Tibial nerve (tissue), 4 donors: ENCODE data around the gene MED16. TPM values are rescaled to one million over a fixed set of nuclear protein-coding genes. Genes with fewer than 3 reads are reported as not detected.

ENCODE experiments used
- DNase-seq, 2 donors: peaks; one replicate each; pipeline ENCODE4 v3.0.0-alpha.2; 2019; ENCODE audit warnings: low spot score in 2 of 2
- H3K27ac ChIP-seq, 4 donors: fragments of 200-600 bp; sonication (generic) in 3 of 4; one replicate each; pipeline ENCODE4 v1.5.1; 2017 to 2019; ENCODE audit warnings: mild to moderate bottlenecking in 1 of 4
- H3K27me3 ChIP-seq, 2 donors: fragments of 200-600 bp; sonication (generic) in 1 of 2; one replicate each; pipeline versions ENCODE4 v1.5.1 to v1.6.0; 2017 to 2019
- H3K36me3 ChIP-seq, 3 donors: fragments of 200-600 bp; sonication (generic); one replicate each; pipeline ENCODE4 v1.5.1; 2018 to 2019
- H3K4me1 ChIP-seq, 4 donors: fragments of 200-600 bp; sonication (generic) in 3 of 4; one replicate each; pipeline ENCODE4 v1.5.1; 2017 to 2019
- H3K4me3 ChIP-seq, 4 donors: fragments of 200-600 bp; sonication (generic) in 3 of 4; one replicate each; pipeline ENCODE4 v1.5.1; 2017 to 2019; ENCODE audit warnings: mild to moderate bottlenecking in 1 of 4, moderate library complexity in 1 of 4
- H3K9me3 ChIP-seq, 4 donors: fragments of 200-600 bp; sonication (generic) in 3 of 4; one replicate each; pipeline ENCODE4 v1.5.1; 2017 to 2019
- CTCF ChIP-seq, 5 experiments: fragments of 200-600 bp in 3 of 5; fragments of 450-650 bp in 2 of 5; sonication (generic) in 3 of 5; IDR thresholded peaks; one replicate each; pipeline ENCODE4 v1.5.1; 2016 to 2019; ENCODE audit warnings: antibody characterized with exemption in 5 of 5, mild to moderate bottlenecking in 3 of 5, moderate library complexity in 2 of 5
- EP300 ChIP-seq, 2 donors: sonication (generic); formaldehyde crosslinking; IDR thresholded peaks; one replicate each; pipeline ENCODE4 v1.6.1; 2017; ENCODE audit warnings: antibody characterized with exemption in 2 of 2, mild to moderate bottlenecking in 1 of 2
- POLR2A ChIP-seq, 2 donors: fragments of 450-650 bp; IDR thresholded peaks; one replicate each; pipeline ENCODE4 v1.6.1; 2017; ENCODE audit warnings: antibody characterized with exemption in 2 of 2, mild to moderate bottlenecking in 2 of 2, moderate library complexity in 2 of 2
- WGBS, 2 donors: methylation state at CpG; one replicate each; pipeline ENCODE4 v1.1.5; 2018; 5-methylcytosine and 5-hydroxymethylcytosine counted together
- total RNA-seq, 4 donors: library from RNA; depleted of rRNA; stranded (reverse); fragments of >200 nt; gene quantifications; one replicate each; pipeline ENCODE4 v1.1.0, GENCODE V29; 2016

Gene MED16
- 10 to 100 TPM; 49.6 to 67.5 (median 53.9) TPM for total RNA-seq

GRCh38 chr19:892894-893689, at the start of gene MED16, which contains the start of gene RNU6-9:
MED16 (minus strand) TSS chr19:893187; CDS start chr19:891131, 2,056 bp downstream.
RNU6-9 (plus strand) TSS chr19:893484.
- Histone ChIP-seq H3K9me3 (no peaks in the 10 kb centered on the region), H3K36me3 (peaks cover 0 to 42% (median 0%) of the 10 kb centered on the region in 3 donors), H3K27ac (peak within 1 kb of the TSS; percentile 88 to 96 (median 92)), H3K4me1 (peaks cover 0 to 15% (median 3%) of the 10 kb centered on the region in 4 donors), H3K27me3 (no peaks in the 10 kb centered on the region), H3K4me3 (peak within 1 kb of the TSS; percentile 65 to 92 (median 83))
- peak in 2 of 5 experiments; percentile 23 to 39 for TF ChIP-seq CTCF (IDR thresholded peaks at IDR 0.05)
- TF ChIP-seq EP300 (IDR thresholded peaks at IDR 0.05) = peak; percentile 81 to 89
- peak in 1 of 2 donors; percentile 72 for TF ChIP-seq POLR2A (IDR thresholded peaks at IDR 0.05)
- WGBS, 2 donors = 1% methylated on average over 37 to 58 of the region's 69 CpGs
- DNase-seq = peak; percentile 87 to 88

GRCh38 chr19:942133-942645, 49.2 kb upstream of the MED16 start:
- H3K4me3 ChIP-seq = no peak overlapping the region
- H3K9me3 ChIP-seq = no peaks in the 10 kb centered on the region
- no peaks in the 10 kb centered on the region for H3K27me3 ChIP-seq
- DNase-seq = no peak
- H3K4me1 ChIP-seq = peaks cover 0 to 43% (median 15%) of the 10 kb centered on the region in 4 donors
- WGBS, 2 donors = 67 to 71% methylated on average over 10 to 28 of the region's 32 CpGs
- H3K36me3 ChIP-seq = no peaks in the 10 kb centered on the region
- H3K27ac ChIP-seq = no peak overlapping the region
- TF ChIP-seq CTCF (IDR thresholded peaks at IDR 0.05) (no peak), POLR2A (IDR thresholded peaks at IDR 0.05) (no peak), EP300 (IDR thresholded peaks at IDR 0.05) (no peak)

GRCh38 chr19:941292-942132, 48.5 kb upstream of the MED16 start:
- no peak for TF ChIP-seq EP300 (IDR thresholded peaks at IDR 0.05)
- TF ChIP-seq CTCF (IDR thresholded peaks at IDR 0.05) = no peak
- TF ChIP-seq POLR2A (IDR thresholded peaks at IDR 0.05) = no peak
- Histone ChIP-seq H3K36me3 (no peaks in the 10 kb centered on the region), H3K9me3 (no peaks in the 10 kb centered on the region), H3K4me1 (peaks cover 0 to 43% (median 15%) of the 10 kb centered on the region in 4 donors), H3K27me3 (no peaks in the 10 kb centered on the region), H3K27ac (peak overlapping the region; percentile 43 to 87 (median 78)), H3K4me3 (peak overlapping the region; percentile 1 to 45 (median 30))
- no peak for DNase-seq
- 51 to 61% methylated on average over 34 to 44 of the region's 45 CpGs for WGBS, 2 donors

- peak overlapping the region; percentile 43 to 87 (median 78) for H3K27ac ChIP-seq
- DNase-seq = peak; percentile 55 to 59
- peak overlapping the region; percentile 1 to 45 (median 30) for H3K4me3 ChIP-seq
- H3K27me3 ChIP-seq = no peaks in the 10 kb centered on the region
- no peak for TF ChIP-seq CTCF (IDR thresholded peaks at IDR 0.05)
- peak in 1 of 2 donors; percentile 14 for TF ChIP-seq EP300 (IDR thresholded peaks at IDR 0.05)
- TF ChIP-seq POLR2A (IDR thresholded peaks at IDR 0.05) = no peak
- H3K9me3 ChIP-seq = no peaks in the 10 kb centered on the region
- peaks cover 0 to 44% (median 15%) of the 10 kb centered on the region in 4 donors for H3K4me1 ChIP-seq
- no peaks in the 10 kb centered on the region for H3K36me3 ChIP-seq
- WGBS, 2 donors = 24 to 27% methylated on average over 3 to 21 of the region's 64 CpGs
These were observed 47.8 kb upstream of the MED16 start for GRCh38 chr19:940591-941291.
